GM12878 (cell line): ENCODE measurements around the gene SLC19A1. TPM values are rescaled to one million over a fixed set of nuclear protein-coding genes. Genes with fewer than 3 reads are reported as not detected.

Experiments
- ATAC-seq: fragments of 200-7000 bp; cut with Tn5 transposase; 3 replicates; pipeline ENCODE4 v1.9.1; 2020; ENCODE audit warnings: mild to moderate bottlenecking, moderate library complexity
- BruUV-seq: library from RNA; stranded (reverse); fragments of 400-500 nt; replicated peaks from 2 replicates; lab custom pipeline; 2021; lab: Mats Ljungman, UMichigan
- CTCF ChIA-PET: fragments of 300-600 bp; sonication (Branson Sonifier 250); formaldehyde crosslinking; extraction: SDS; loops from one replicate; lab custom pipeline; 2021; ENCODE audit warnings: inconsistent platforms; lab: Yijun Ruan, JAX
- POLR2A ChIA-PET: fragments of 350-600 bp; formaldehyde crosslinking; extraction: SDS; loops from one replicate; lab custom pipeline; 2021; ENCODE audit warnings: inconsistent platforms; lab: Charles Lee
- RAD21 ChIA-PET: fragments of 300-600 bp; sonication (Branson Sonifier 250); formaldehyde crosslinking; loops from one replicate; lab custom pipeline; 2023; ENCODE audit warnings: antibody characterized with exemption; ENCODE audit not compliant: unreplicated experiment; lab: Charles Lee
- SMC1A ChIA-PET: fragments of 300-600 bp; sonication (Branson Sonifier 250); formaldehyde crosslinking; loops from one replicate; lab custom pipeline; 2023; ENCODE audit not compliant: unreplicated experiment, uncharacterized antibody; lab: Charles Lee
- DNase-seq: peaks from one replicate; pipeline ENCODE4 v3.0.0-alpha.2; 2011; ENCODE audit warnings: low read depth, low spot score
- FAIRE-seq: peaks from 3 replicates; lab custom pipeline; 2011; peaks lifted over from hg19 to GRCh38; lab: Jason Lieb, UNC
- H2AFZ ChIP-seq: 2 replicates; pipeline ENCODE4 v1.6.0; 2011; ENCODE audit warnings: low read depth, low read length, control low read depth; ENCODE audit not compliant: control insufficient read depth
- H3K27ac ChIP-seq: 2 replicates; pipeline ENCODE4 v1.5.1; 2011; ENCODE audit warnings: control low read depth; ENCODE audit not compliant: control insufficient read depth, insufficient read depth
- H3K27me3 ChIP-seq, 2 experiments: replicated peaks in 1 of 2; 2 replicates each; pipeline versions ENCODE4 v1.6.0 to v1.6.1; 2011; ENCODE audit warnings: low read length in 1 of 2; ENCODE audit not compliant: control insufficient read depth in 2 of 2, insufficient read depth in 2 of 2
- H3K36me3 ChIP-seq, 2 experiments: 2 replicates each; pipeline ENCODE4 v1.5.1; 2011; ENCODE audit warnings: low read length in 1 of 2; ENCODE audit not compliant: control insufficient read depth in 2 of 2, insufficient read depth in 2 of 2
- H3K4me1 ChIP-seq: 2 replicates; pipeline ENCODE4 v1.6.1; 2011; ENCODE audit warnings: mild to moderate bottlenecking, low read length, moderate library complexity, mixed read lengths; ENCODE audit not compliant: control insufficient read depth, insufficient read depth
- H3K4me2 ChIP-seq: 2 replicates; pipeline ENCODE4 v1.6.0; 2011; ENCODE audit warnings: control low read depth; ENCODE audit not compliant: control insufficient read depth, insufficient read depth
- H3K4me3 ChIP-seq: fragments of 200-600 bp; sonication (generic); 2 replicates; pipeline ENCODE4 v1.5.1; 2016
- H3K79me2 ChIP-seq: 2 replicates; pipeline ENCODE4 v1.6.0; 2011; ENCODE audit warnings: low read length; ENCODE audit not compliant: control insufficient read depth, insufficient read depth
- H3K9ac ChIP-seq: 2 replicates; pipeline ENCODE4 v1.8.0; 2011; ENCODE audit warnings: low read length, control low read depth, mixed read lengths; ENCODE audit not compliant: control insufficient read depth, insufficient read depth
- H3K9me3 ChIP-seq: replicated peaks from 3 replicates; pipeline ENCODE4 v1.5.1; 2011; ENCODE audit warnings: mild to moderate bottlenecking, low read length; ENCODE audit not compliant: control insufficient read depth, insufficient read depth
- H4K20me1 ChIP-seq: 2 replicates; pipeline ENCODE4 v1.6.0; 2011; ENCODE audit not compliant: control insufficient read depth, insufficient read depth
- ASH2L ChIP-seq: fragments of 300-600, 200-600 bp; sonication (generic); IDR thresholded peaks from 2 replicates; pipeline ENCODE4 v1.6.1; 2017; ENCODE audit warnings: low read depth, mild to moderate bottlenecking, borderline replicate concordance
- CHD1 ChIP-seq: IDR thresholded peaks from 2 replicates; pipeline ENCODE4 v1.6.1; 2012; ENCODE audit warnings: low read depth, low read length, improper control_type of control experiment
- ESRRA ChIP-seq: IDR thresholded peaks from 2 replicates; pipeline ENCODE4 v1.6.1; 2012; ENCODE audit warnings: mild to moderate bottlenecking, low read length, improper control_type of control experiment
- IKZF2 ChIP-seq, 2 experiments: fragments of 450-650 bp; IDR thresholded peaks; 2 replicates each; pipeline ENCODE4 v1.6.1; 2017; ENCODE audit warnings: mild to moderate bottlenecking in 2 of 2, moderate library complexity in 2 of 2
- KAT2A ChIP-seq: conservative IDR thresholded peaks from 2 replicates; pipeline ENCODE4 v1.6.1; 2011; ENCODE audit warnings: low read depth, low read length; ENCODE audit not compliant: control insufficient read depth
- KDM1A ChIP-seq: fragments of 200-600 bp; sonication (generic); IDR thresholded peaks from 2 replicates; pipeline ENCODE4 v1.6.1; 2016; ENCODE audit warnings: borderline replicate concordance
- MEF2A ChIP-seq: IDR thresholded peaks from 2 replicates; pipeline ENCODE4 v1.6.1; 2011; ENCODE audit warnings: low read depth, mild to moderate bottlenecking, low read length, moderate library complexity; ENCODE audit not compliant: insufficient read depth
- MEF2B ChIP-seq: fragments of 450-650 bp; IDR thresholded peaks from 2 replicates; pipeline ENCODE4 v1.6.1; 2018; ENCODE audit warnings: mild to moderate bottlenecking, moderate library complexity; ENCODE audit not compliant: partially characterized antibody, poor library complexity, severe bottlenecking
- POLR2AphosphoS2 ChIP-seq: IDR thresholded peaks from 2 replicates; pipeline ENCODE4 v1.6.1; 2011; ENCODE audit warnings: low read depth, mild to moderate bottlenecking, low read length, improper control_type of control experiment, moderate library complexity
- POLR2AphosphoS5 ChIP-seq: IDR thresholded peaks from 2 replicates; pipeline ENCODE4 v1.6.1; 2011; ENCODE audit warnings: mild to moderate bottlenecking, low read length, inconsistent platforms
- RCOR1 ChIP-seq: conservative IDR thresholded peaks from 2 replicates; pipeline ENCODE4 v1.6.1; 2012; ENCODE audit warnings: low read depth, low read length, improper control_type of control experiment
- RUNX3 ChIP-seq: IDR thresholded peaks from 2 replicates; pipeline ENCODE4 v1.6.1; 2012; ENCODE audit warnings: low read length, inconsistent platforms
- ZNF24 ChIP-seq: fragments of 450-650 bp; IDR thresholded peaks from 2 replicates; pipeline ENCODE4 v1.6.1; 2017; ENCODE audit warnings: antibody characterized with exemption, mild to moderate bottlenecking
- ZNF384 ChIP-seq: IDR thresholded peaks from 2 replicates; pipeline ENCODE4 v1.6.1; 2012; ENCODE audit warnings: low read depth, mild to moderate bottlenecking, low read length, improper control_type of control experiment, borderline replicate concordance
- WGBS: methylation state at CpG from one replicate; pipeline ENCODE4 v1.1.6; 2016; ENCODE audit warnings: low lambda C conversion rate; ENCODE audit not compliant: insufficient replicate concordance, insufficient coverage; ENCODE audit errors: missing lambda C conversion rate; 5-methylcytosine and 5-hydroxymethylcytosine counted together
- in situ Hi-C: fragments of 300-500 bp; cut with MboI; formaldehyde crosslinking; loops from 9 replicates; pipeline ENCODE4 v1.14.3; 2018; ENCODE audit warnings: mixed read lengths
- intact Hi-C: fragments of 100-400 bp; cut with micrococcal nuclease; formaldehyde crosslinking; loops from one replicate; pipeline ENCODE4 v1.14.2; 2022; ENCODE audit not compliant: unreplicated experiment
- polyA plus RNA-seq, 11 experiments: library from polyadenylated mRNA; depleted of rRNA in 4 of 11; unstranded in 6 of 11; stranded (reverse) in 5 of 11; fragments of >200 nt; fragmentation: Nextera tagmentation in 4 of 11; fragmentation: Illumina TruSeq in 1 of 11; extraction: Ambion mirVana in 4 of 11; extraction: Trizol in 1 of 11; gene quantifications; 1 replicate in 1 of 11; 2 replicates in 10 of 11; pipeline versions ENCODE4 v1.2.1 to v1.2.3, GENCODE V29; 2011 to 2016; ENCODE audit warnings: inconsistent platforms in 2 of 11, missing spikeins in 2 of 11, low read depth in 1 of 11
- total RNA-seq, 4 experiments: library from RNA; depleted of rRNA in 3 of 4; stranded (reverse); fragments of >200 nt in 3 of 4; fragmentation: Illumina TruSeq in 1 of 4; extraction: Trizol in 1 of 4; gene quantifications; 2 replicates each; pipeline versions ENCODE4 v1.2.1 to v1.2.3, GENCODE V29; 2013 to 2021
- TF ChIP-seq, protein P1 (sequence below): IDR thresholded peaks from 2 replicates; pipeline ENCODE4 v1.6.1; 2011; ENCODE audit warnings: mild to moderate bottlenecking, low read depth, low read length, moderate library complexity; ENCODE audit not compliant: insufficient replicate concordance
- TF ChIP-seq, protein P2 (sequence below): fragments of 150-350 bp; IDR thresholded peaks from 2 replicates; pipeline ENCODE4 v1.6.1; 2014; ENCODE audit warnings: mild to moderate bottlenecking, low read depth, low read length
- TF ChIP-seq, protein P3 (sequence below): fragments of 450-650 bp; IDR thresholded peaks from 2 replicates; pipeline ENCODE4 v1.6.1; 2014; ENCODE audit warnings: mild to moderate bottlenecking

SLC19A1 gene
- total and polyA plus RNA-seq, 10 of the 15 experiments (the other 5 are each of a cell fraction or from before 2014, with no cell fraction given) = 0.42 to 49.7 (median 12.2) TPM

DNA sequence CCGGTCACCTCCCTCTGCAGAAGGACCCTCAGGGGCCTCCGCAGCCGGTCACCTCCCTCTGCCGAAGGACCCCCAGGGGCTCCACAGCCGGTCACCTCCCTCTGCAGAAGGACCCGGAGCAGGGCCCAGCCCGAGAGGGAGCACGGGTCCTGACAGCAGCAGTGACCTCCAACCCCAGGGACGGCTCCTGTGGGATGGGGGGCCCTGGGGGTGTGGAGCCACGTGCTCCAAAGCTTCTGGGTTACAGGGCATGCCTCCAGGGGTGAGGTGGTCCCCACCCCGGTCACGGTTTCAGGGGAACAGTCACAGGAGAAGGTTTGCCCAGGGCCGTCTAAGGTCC lies 40.3 kb downstream of the SLC19A1 start:
- Histone ChIP-seq H3K9ac (no peak overlapping the region), H2AFZ (no peak overlapping the region), H3K9me3 (no peaks in the 10 kb centered on the region; the same call in 2 of the 3 replicates), H3K27me3 (no peaks in the 10 kb centered on the region), H3K4me2 (peak overlapping the region; percentile 25; the same call in 1 of the 2 replicates), H3K36me3 (no peaks in the 10 kb centered on the region), H4K20me1 (no peaks in the 10 kb centered on the region), H3K4me3 (0 out of 2 replicates have a peak overlapping the region, but pooled peaks have one; percentile 22), H3K4me1 (peaks cover 2% of the 10 kb centered on the region; the same call in 1 of the 2 replicates), H3K79me2 (no peaks in the 10 kb centered on the region), H3K27ac (no peak overlapping the region)
- no peak for DNase-seq
- ATAC-seq = no peak; the same call in 2 of the 3 replicates
- ChIA-PET CTCF (interaction anchor here (0.7 kb wide), 1 partner anchor 90 kb away, joined by 3 read pairs; no protein-coding TSS in a partner anchor), POLR2A (no interaction called here), RAD21 (no interaction called here), SMC1A (no interaction called here)
- in situ Hi-C loops = no loop called here
- intact Hi-C loops = no loop called here
- BruUV-seq = no TSS peak
- FAIRE-seq = no peak
- 51% methylated on average over 8 of the region's 13 CpGs for WGBS
- TF ChIP-seq MEF2A (no peak), RUNX3 (no peak), ESRRA (no peak), ZNF384 (no peak), CHD1 (no peak), POLR2AphosphoS5 (no peak), POLR2AphosphoS2 (no peak), KAT2A (no peak), KDM1A (no peak), ZNF24 (no peak), MEF2B (no peak), RCOR1 (no peak), IKZF2 (IDR thresholded peaks at IDR 0.05) (no peak), ASH2L (no peak)
- TF ChIP-seq, protein P1, sequence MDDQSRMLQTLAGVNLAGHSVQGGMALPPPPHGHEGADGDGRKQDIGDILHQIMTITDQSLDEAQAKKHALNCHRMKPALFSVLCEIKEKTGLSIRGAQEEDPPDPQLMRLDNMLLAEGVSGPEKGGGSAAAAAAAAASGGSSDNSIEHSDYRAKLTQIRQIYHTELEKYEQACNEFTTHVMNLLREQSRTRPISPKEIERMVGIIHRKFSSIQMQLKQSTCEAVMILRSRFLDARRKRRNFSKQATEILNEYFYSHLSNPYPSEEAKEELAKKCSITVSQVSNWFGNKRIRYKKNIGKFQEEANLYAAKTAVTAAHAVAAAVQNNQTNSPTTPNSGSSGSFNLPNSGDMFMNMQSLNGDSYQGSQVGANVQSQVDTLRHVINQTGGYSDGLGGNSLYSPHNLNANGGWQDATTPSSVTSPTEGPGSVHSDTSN = no peak
- TF ChIP-seq, protein P2, sequence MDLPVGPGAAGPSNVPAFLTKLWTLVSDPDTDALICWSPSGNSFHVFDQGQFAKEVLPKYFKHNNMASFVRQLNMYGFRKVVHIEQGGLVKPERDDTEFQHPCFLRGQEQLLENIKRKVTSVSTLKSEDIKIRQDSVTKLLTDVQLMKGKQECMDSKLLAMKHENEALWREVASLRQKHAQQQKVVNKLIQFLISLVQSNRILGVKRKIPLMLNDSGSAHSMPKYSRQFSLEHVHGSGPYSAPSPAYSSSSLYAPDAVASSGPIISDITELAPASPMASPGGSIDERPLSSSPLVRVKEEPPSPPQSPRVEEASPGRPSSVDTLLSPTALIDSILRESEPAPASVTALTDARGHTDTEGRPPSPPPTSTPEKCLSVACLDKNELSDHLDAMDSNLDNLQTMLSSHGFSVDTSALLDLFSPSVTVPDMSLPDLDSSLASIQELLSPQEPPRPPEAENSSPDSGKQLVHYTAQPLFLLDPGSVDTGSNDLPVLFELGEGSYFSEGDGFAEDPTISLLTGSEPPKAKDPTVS = no peak
- TF ChIP-seq, protein P3, sequence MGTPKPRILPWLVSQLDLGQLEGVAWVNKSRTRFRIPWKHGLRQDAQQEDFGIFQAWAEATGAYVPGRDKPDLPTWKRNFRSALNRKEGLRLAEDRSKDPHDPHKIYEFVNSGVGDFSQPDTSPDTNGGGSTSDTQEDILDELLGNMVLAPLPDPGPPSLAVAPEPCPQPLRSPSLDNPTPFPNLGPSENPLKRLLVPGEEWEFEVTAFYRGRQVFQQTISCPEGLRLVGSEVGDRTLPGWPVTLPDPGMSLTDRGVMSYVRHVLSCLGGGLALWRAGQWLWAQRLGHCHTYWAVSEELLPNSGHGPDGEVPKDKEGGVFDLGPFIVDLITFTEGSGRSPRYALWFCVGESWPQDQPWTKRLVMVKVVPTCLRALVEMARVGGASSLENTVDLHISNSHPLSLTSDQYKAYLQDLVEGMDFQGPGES = no peak
